Measurements from ENCODE around the gene LPP. TPM values are rescaled to one million over a fixed set of nuclear protein-coding genes. Genes with fewer than 3 reads are reported as not detected.
A peak's percentile ranks its signal among the peaks of the same experiment; 100 is the strongest.
"Not testable (repeated sequence)": the region's sequence is repeated elsewhere in the genome, so short reads cannot be mapped to it uniquely, and the experiment has no call there.

The LPP gene, protein sequence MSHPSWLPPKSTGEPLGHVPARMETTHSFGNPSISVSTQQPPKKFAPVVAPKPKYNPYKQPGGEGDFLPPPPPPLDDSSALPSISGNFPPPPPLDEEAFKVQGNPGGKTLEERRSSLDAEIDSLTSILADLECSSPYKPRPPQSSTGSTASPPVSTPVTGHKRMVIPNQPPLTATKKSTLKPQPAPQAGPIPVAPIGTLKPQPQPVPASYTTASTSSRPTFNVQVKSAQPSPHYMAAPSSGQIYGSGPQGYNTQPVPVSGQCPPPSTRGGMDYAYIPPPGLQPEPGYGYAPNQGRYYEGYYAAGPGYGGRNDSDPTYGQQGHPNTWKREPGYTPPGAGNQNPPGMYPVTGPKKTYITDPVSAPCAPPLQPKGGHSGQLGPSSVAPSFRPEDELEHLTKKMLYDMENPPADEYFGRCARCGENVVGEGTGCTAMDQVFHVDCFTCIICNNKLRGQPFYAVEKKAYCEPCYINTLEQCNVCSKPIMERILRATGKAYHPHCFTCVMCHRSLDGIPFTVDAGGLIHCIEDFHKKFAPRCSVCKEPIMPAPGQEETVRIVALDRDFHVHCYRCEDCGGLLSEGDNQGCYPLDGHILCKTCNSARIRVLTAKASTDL
- 10 to 100 TPM; 17.0 to 31.8 (median 24.2) TPM for polyA plus RNA-seq (ENCODE audit: insufficient read length in 4 of 4)

DNA sequence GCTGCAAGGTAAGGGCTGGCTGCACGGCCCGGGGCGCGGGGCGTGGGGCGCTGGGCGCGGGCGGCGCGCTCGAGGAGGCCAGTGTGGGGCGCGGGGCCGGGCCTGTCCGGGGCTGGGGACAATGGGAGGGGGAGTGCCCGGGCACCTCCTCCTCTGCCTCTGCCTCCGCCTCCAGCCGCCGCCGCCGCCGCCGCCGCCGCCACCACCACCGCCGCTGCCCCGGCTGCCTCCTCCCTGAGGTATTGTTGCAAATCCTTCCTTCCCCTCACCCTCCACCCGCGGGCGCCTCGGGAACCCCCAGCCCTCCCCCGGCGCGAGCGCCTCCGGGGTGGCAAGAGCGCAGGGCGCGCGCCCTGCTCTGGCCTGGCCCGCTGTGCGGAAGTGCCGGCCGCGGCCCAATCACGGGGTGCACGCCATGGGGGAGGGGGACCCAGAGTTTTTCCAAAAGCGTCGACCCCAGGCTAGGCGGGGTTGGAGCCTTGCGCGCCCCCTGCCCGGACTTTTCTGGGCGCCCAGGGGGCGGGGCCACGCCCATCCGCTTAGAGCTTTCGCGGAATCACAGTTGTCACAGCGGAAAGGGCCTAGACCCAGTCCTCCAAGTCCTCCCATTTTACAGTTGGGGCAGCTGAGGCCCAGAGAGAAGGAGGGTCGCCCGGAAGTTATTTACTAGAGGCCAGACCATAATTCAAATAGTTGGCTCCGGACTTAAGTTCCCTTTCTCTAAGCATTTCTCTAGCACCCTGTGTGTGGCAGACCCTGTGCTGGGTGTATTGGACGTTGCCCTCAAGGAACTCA, at the start of gene LPP:
LPP (plus strand) TSS at position 144 of the 795 bp plus-strand sequence. CDS start 251,964 bp downstream, outside the sequence.
- DNase-seq (ENCODE audit: low read depth in 4 of 4, low spot score in 2 of 4): peak in 3 of 4 donors; percentile 37 to 51 (median 39)

DNA sequence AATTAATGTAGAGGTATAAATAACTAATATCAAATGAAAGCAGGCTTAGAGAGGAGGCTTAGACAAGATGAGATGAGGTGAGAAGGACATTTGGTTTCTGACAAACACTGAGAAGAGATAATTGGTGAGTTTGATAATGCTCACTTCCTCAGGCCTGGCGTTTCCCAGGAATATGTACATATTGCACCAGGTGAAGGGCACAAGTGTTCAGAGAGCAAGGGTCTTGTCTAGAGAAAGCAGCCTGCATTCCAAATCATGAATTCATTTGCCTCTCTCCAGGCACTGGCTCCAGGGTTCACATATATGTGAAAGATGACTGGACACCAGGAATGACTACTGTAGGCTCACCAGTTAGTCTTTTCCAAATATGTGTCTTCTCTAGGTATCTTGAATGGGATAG, 48.0 kb upstream of the LPP start:
- DNase-seq (ENCODE audit: low read depth in 4 of 4, low spot score in 2 of 4): no peak

DNA sequence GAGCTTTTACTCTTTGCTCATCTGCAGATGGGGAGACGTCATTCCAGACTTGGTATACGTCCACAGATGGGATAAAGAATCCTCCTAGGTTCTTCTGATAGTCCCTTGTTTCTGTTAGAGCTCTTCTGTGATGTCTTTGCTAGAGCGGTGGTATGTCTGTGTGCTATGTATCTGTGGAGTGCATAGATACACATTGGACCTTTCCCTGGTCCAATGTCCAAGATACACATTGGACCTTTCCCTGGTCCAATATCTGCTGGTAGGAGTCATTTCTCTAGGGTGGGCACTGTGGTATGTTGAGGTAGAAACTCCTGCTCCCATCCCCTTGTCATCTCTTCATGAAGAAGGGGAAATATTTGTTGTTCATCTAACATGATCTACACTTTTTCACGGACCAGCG, 47.5 kb upstream of the LPP start:
- DNase-seq (ENCODE audit: low read depth in 4 of 4, low spot score in 2 of 4): no peak

DNA sequence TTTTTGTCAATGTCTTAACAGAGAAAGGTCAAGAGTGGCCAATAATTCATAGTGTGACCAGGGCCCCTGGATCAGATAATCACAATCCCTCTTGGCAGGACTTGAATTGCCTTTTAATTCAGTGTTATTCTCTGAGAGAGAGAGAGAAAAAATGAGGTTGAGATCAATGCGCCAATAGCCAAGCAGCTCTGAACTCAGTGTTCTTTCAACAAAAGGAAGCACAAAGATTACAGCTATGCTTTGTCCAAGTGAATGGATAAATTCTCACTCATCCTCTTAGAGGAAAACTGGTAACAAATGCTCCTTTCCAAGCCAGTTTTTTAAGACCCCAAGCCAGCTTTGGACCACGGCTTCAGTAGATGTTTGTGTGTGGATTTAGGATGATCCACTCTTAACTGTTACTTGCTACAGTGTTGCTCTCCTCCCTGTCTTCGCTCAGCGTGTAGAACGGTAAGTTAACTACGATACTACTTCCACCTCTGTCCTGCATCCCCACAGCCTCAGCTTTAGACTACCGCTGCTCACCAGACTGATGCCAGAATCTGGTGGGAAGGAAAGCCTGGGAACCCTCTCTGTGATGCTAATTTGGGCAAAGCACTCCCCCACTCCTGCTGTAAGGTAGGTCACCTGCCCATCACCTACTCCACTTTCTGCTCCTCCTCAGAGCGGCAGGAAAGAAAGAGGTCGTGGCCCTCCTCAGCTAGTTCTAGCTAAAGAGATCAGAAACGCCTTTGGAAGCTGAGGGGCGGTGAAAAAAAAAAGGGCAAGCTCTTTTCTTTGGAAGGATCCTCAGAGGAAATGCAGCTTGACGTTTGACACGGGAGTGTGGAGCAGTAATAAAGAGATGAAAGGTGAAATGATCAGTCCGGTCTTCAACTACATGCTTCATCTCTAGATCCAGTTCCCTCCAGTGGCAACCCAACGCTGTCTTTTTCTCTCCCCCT, 46.8 kb upstream of the LPP start:
- no peak for DNase-seq (ENCODE audit: low read depth in 4 of 4, low spot score in 2 of 4)

DNA sequence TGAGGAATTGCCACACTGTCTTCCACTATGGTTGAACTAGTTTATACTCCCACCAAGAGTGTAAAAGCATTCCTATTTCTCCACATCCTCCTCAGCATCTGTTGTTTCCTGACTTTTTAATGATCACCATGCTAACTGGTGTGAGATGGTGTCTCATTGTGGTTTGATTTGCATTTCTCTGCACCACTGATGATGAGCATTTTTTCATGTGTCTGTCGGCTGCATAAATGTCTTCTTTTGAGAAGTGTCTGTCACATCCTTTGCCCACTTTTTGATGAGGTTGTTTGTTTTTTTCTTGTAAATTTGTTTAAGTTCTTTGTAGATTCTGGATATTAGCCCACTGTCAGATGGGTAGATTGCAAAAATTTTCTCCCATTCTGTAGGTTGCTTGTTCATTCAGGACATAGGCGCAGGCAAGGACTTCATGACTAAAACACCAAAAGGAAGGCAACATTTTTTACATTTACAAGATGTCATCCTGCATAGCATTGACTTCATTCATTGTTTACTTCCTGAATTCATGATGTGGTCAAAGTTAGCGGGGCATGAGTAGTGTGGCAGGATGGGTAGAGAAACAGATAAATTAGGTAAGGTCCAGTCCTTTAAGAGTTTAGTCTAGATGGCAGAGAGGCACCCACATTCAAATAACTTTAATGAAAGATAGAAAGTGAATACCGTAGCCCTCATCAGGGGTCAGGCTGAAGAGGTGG, 45.1 kb upstream of the LPP start:
- no peak for DNase-seq (ENCODE audit: low read depth in 4 of 4, low spot score in 2 of 4)

DNA sequence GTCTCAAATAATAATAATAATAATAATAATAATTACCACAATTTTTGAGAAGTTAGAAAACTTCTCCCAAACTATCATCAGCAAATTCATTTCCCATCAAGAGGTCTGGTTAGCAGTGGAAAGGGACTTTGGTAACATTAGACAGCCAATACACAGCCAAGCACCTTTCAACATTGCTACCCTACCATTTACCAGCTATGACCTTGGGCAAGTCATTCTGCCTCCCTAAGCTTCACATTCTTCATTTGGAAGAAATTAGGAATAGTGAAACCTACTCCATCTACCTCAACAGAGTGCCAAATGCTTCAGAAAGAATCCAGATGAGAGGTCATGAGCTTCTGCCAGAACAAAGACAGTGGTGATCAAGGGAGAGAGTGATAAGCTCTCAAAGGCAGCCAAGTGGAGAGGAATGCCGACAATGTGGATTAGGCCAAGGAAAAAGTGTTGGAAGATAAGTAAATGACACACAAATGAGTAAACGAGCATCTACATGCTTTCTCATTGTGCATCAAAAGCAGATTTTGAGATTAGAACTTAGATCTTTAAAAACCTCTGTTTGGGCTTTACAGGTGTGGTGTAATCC, 42.9 kb upstream of the LPP start:
- no peak for DNase-seq (ENCODE audit: low read depth in 4 of 4, low spot score in 2 of 4)

DNA sequence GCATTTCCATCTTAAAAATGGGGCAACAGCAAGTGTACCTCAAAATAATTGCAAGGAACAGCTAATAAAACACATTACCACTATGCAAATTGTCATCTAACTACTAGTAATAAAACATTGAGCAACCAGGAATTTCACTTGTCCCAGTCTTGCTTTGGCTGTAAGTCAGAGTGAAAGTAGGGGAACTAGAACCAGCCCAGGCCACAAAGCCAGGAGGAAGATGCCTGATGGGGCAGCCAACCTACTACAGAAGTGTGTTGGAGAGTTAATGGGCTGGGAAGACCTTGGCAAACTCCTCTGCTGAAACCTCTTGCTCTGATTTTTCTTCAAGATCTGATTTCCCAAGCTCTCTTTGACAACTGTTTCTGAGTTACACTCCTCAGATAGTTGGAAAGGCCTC, 40.2 kb upstream of the LPP start:
- no peak for DNase-seq (ENCODE audit: low read depth in 4 of 4, low spot score in 2 of 4)

DNA sequence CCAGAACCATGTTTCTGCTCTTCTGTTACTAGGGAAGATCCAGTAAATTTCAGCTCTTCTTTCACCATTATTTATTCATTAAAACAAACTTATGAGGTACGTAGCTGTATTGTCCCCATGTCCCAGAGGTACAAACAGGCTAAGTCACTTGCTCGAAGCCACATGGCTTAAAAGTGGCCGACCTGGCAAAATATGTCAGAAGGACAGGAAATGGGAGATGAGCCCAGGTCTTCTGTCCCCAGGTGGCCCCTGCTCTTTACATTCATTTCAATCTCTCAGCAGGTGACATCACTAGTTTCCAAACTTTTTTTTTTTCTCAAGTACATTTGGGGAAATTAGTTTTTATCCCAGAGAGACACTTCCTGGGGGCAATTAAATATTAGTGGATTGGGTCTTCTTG, 34.1 kb upstream of the LPP start:
- DNase-seq (ENCODE audit: low read depth in 4 of 4, low spot score in 2 of 4): no peak

DNA sequence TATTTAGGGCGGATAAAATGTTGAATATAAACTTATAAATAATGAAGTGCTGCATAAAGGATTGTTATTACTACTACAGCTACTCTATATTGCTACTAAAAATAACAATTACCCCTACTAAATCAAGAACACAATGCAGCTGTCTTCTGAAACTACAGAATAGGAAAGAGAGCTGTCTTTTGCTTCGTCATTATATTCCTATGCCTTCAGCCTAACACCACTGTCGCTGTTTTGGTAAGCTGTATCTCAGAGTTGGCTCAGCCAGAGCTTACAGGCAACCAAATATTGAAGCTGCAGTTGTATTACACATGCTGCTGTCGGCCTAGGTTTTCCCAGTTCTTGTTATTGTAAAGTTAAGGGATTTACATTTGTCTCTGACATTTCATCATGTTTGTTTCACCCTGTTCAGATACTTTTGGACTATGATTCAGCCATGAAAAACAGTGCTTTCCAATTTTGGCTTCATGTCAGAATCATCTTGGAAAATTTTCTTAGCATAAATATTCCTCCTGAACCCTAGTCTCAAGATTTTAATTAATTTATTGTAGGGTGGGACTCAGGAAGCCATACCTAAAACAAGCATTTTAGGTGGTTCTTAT, 31.3 kb upstream of the LPP start:
- DNase-seq (ENCODE audit: low read depth in 4 of 4, low spot score in 2 of 4): no peak

DNA sequence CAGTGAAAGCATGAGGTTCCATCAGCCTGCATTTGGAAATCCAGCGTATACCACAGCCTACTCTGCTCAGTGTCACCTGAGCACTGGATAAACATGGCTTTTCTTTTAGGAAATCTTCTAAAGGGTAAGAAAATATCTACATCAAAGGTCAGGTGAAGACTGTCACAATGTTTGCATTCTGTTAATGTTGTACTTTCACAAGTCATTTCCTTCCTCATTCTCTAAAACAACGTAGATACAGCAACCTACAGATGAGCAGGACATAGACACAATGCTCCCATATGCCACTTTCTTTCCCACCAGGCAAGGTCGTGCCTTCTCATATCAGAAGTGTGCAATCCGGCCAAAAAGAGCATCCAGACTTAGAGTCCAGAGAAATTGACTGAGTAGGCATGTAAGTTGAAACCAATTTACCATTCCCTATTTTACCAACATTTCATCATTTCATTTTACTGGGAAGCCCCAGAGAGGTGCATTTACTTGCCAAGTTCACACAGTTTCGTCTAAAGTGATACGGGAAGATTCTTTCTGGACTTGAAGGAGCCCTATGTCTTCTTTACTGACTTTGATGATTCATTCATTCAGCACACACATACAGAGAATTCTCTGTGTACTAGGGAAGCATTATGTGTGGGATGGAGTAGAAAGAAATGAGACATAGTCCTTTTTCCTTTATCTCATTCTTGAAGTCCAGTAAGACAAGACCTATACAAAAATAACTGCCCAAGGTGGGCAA, 30.6 kb upstream of the LPP start:
- no peak for DNase-seq (ENCODE audit: low read depth in 4 of 4, low spot score in 2 of 4)

DNA sequence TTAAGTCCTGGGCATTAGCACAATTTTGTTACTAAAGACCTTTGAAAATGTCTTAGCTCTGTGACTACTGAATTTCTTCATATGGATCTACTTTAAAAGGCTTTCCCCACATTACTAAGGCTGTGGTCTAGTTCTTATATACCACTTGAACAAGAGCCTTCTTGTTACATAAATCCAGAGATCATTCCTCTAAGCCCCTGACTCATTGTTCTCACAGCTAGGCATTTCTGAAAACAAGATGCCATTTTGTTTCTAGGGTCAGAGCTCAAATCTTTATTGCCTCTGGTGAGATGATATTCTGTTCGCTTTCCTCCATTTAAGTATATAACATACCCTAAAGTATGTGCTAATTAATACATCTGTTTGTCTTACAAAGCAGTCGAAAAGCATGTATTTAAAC, 29.8 kb upstream of the LPP start:
- DNase-seq (ENCODE audit: low read depth in 4 of 4, low spot score in 2 of 4): no peak

DNA sequence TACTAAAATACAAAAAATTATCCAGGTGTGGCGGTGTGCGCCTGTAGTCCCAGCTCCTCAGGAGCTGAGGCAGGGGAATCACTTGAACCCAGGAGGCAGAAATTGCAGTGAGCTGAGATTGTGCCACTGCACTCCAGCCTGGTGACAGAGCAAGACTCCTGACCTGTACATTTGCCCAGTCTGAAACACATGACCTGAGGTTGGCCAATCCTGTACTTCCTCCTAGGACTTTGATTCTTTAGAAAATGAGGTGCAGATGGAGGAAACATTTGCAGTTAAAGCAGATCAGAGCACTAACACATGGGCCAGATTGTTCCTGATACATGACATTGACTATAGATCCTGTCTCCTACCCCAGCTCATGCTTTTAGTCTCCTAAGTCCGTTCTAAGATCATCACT, 28.9 kb upstream of the LPP start:
- DNase-seq (ENCODE audit: low read depth in 4 of 4, low spot score in 2 of 4): no peak

DNA sequence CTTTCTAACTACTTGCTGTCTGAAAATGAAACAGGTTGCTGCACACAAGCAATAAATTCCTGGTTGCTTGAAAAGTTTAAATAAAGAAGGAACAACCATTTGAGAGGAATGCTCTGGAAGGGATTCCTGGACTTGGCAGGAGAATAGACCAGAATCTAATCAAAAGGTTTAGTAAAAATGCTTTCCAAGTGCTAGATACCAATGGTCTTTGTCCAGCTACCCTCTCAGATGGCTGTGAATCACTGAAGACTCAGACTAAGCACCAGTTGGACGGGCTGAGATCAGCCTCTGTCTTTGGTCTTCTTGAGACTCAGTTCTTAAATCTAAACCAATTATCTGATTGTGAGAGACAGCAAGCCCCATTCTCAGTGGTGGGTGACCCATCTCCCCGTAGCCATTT, 27.7 kb upstream of the LPP start:
- DNase-seq (ENCODE audit: low read depth in 4 of 4, low spot score in 2 of 4): no peak

DNA sequence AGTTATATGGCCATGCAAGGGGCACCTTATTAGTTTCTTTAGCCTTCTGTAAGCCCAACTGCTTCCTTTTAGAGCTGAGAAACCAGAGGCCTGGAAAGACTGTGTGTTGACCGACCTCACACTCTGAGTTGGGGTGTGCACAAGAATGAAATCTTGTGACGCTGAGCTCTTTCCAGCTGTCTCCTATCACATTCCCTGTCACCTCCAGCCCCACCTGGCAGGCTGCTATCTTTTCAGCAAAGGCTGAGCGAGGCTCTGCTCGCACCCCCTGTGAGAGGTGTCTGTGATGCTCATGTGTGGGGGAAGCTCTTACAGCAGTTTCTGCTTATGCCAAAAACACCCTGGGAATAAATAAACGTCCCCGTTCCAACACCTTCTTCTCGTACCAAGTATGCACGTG, 27.0 kb upstream of the LPP start:
- no peak for DNase-seq (ENCODE audit: low read depth in 4 of 4, low spot score in 2 of 4)

DNA sequence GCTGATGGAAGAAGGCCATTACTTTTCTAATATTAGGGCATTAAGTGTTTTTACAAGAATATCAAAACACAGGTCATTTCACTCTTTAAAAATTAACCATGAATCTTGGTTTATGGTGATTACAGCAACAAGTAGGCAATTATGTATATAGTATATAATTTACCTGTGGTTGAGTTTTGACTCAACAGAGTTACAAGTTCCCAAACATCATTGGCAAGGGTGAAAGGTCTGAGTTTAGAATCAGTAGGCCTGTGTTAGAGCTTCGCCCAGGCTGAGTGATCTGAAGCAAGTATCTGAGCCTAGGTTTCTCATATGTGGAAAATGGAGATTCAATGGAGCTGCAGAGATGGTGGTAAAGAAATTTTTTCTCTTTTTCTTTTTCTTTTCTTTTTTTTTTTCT, 25.1 kb upstream of the LPP start:
- DNase-seq (ENCODE audit: low read depth in 4 of 4, low spot score in 2 of 4): no peak

DNA sequence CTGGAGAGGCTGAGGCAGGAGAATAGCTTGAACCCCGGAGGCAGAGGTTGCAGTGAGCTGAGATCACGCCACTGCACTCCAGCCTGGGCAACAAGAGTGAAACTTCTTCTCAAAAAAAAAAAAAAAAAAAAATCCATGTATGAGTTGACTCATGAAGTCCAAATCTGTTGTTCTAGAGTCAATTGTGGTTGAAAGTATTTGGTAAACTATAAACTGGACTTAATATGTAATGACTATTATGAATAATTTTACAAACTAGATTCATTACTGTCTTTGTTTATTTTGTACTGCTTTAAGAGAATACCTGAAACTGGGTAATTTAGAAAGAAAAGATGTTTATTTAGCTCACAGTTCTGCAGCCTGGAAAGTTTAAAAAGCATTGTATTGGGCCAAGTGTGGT, 22.9 kb upstream of the LPP start:
- not testable (repeated sequence) for DNase-seq (ENCODE audit: low read depth in 4 of 4, low spot score in 2 of 4)

DNA sequence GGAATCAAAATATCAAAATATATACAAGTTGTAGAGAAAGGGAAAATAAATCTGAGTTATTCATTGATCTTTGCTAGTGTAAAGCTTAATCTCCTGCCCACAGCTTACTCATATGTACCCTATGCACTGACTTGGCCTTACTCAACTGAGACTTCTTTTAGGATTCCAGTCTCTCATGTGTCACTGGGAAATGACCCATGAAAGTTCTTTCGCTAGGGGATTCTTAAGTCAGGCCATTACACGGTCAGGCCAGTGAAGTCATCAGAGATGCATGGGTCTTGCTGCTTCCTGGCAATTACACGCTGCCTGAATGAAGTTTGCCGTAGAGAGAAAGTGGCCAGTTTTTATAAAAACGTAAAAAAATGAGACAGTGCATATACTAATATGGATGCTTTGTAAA, 20.7 kb upstream of the LPP start:
- DNase-seq (ENCODE audit: low read depth in 4 of 4, low spot score in 2 of 4): no peak

DNA sequence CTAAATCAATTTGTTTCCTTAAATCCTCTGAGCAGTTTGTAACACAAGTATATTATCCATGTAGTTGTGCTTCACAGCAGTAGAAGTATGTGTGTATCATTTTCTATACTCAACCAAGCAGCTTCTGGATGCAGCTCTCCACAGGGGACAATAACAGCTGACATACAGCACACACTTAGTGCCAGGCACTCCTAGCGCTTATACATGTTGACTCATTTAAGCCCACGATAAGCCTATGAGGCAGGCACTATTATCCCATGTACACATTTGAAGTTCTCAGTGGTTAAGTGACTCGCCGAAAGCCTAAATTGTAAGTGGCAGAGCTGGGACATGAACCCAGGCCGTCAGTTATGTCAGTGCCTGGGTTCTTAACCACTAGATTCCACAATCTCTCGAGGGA, 20.3 kb upstream of the LPP start:
- DNase-seq (ENCODE audit: low read depth in 4 of 4, low spot score in 2 of 4): no peak
